ENCODE data around the gene KRTAP19-6. TPM values are rescaled to one million over a fixed set of nuclear protein-coding genes. Genes with fewer than 3 reads are reported as not detected.

The KRTAP19-6 gene, protein sequence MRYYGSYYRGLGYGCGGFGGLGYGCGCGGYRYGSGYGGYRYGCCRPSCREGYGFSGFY
- not detected in 2 replicates for total RNA-seq
- long read RNA-seq = 0 reads

DNA sequence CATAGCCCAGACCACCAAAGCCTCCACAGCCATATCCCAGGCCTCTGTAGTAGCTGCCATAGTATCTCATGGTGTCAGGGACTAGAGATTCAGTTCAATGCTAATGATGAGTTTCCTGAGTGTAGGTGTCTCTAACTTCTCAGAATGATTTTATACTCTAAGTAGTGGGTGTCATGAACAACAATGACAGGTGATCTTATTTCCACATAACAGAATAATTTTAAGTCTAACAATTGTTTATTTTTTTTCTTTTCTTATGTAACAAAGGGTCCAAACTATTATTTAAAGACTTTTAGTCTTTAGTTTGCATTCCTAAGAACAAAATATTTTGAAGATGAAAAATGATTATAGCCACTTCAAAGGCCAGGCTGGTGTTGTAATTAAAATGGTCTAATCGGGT, at the start of gene KRTAP19-6:
TSS of gene KRTAP19-6 (minus strand) at position 101 of the 400 bp plus-strand sequence. CDS start at position 70, 31 bp downstream.
- Mint-ChIP-seq H3K27ac (ENCODE audit: unreplicated experiment) (no peak within 1 kb of the TSS), H3K9me3 (ENCODE audit: unreplicated experiment) (no peaks in the 10 kb centered on the region), H3K36me3 (ENCODE audit: unreplicated experiment) (no peaks in the 10 kb centered on the region), H3K4me3 (ENCODE audit: unreplicated experiment) (no peak within 1 kb of the TSS), H3K27me3 (ENCODE audit: unreplicated experiment) (no peaks in the 10 kb centered on the region), H3K4me1 (ENCODE audit: unreplicated experiment) (no peaks in the 10 kb centered on the region)
- TF ChIP-seq, protein P1, sequence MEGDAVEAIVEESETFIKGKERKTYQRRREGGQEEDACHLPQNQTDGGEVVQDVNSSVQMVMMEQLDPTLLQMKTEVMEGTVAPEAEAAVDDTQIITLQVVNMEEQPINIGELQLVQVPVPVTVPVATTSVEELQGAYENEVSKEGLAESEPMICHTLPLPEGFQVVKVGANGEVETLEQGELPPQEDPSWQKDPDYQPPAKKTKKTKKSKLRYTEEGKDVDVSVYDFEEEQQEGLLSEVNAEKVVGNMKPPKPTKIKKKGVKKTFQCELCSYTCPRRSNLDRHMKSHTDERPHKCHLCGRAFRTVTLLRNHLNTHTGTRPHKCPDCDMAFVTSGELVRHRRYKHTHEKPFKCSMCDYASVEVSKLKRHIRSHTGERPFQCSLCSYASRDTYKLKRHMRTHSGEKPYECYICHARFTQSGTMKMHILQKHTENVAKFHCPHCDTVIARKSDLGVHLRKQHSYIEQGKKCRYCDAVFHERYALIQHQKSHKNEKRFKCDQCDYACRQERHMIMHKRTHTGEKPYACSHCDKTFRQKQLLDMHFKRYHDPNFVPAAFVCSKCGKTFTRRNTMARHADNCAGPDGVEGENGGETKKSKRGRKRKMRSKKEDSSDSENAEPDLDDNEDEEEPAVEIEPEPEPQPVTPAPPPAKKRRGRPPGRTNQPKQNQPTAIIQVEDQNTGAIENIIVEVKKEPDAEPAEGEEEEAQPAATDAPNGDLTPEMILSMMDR (IDR thresholded peaks at IDR 0.05) = no peak
- no peak for DNase-seq (ENCODE audit: extremely low spot score, unreplicated experiment)

DNA sequence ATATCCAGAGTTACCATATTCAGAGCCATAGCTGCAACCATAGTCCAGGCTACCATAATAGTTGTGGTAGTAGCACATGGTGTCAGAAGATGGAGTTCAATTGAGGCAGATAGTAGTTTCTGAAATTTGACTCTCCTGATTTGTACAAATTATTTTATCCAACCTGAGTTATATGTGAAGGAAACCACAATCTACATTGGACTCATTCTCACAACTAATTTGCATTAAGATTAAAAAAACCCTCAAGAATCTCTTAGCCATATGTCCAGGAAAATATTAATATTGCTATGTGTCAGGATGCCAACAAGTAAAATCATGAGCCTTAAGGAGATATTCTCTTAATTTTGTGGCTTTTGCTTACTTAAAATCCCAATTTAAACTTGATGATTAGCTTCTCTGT, 48.6 kb upstream of the KRTAP19-6 start, which contains the start of gene KRTAP22-2:
TSS of gene KRTAP22-2 (minus strand) at position 101 of the 400 bp plus-strand sequence.
- TF ChIP-seq, protein P1 (IDR thresholded peaks at IDR 0.05) = no peak
- no peaks in the 10 kb centered on the region for H3K4me1 Mint-ChIP-seq (ENCODE audit: unreplicated experiment)
- DNase-seq (ENCODE audit: extremely low spot score, unreplicated experiment) = no peak
- H3K27ac Mint-ChIP-seq (ENCODE audit: unreplicated experiment) = no peak within 1 kb of the TSS
- no peaks in the 10 kb centered on the region for H3K9me3 Mint-ChIP-seq (ENCODE audit: unreplicated experiment)
- H3K36me3 Mint-ChIP-seq (ENCODE audit: unreplicated experiment) = no peaks in the 10 kb centered on the region
- H3K4me3 Mint-ChIP-seq (ENCODE audit: unreplicated experiment) = no peak within 1 kb of the TSS
- H3K27me3 Mint-ChIP-seq (ENCODE audit: unreplicated experiment) = no peaks in the 10 kb centered on the region

DNA sequence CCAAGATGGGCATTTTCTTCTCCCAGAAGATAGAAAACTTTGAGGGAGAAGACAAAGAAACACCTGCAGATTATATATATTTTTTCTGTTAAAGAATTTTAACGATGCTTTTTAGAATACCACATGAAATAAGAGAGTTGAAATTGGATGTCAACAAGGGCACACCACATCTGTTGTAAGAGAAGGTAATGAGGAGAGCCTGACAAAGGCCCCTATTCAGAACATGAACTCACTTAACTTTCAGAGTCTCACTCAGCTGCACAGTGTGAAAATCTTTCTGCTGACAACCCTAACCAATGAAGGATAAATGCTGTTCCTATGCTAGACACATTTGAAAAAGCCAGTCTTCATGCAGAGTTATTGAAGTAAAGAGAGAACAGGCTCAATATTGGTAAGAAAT, 41.2 kb upstream of the KRTAP19-6 start:
- H3K4me1 Mint-ChIP-seq (ENCODE audit: unreplicated experiment) = no peaks in the 10 kb centered on the region
- no peak overlapping the region for H3K4me3 Mint-ChIP-seq (ENCODE audit: unreplicated experiment)

DNA sequence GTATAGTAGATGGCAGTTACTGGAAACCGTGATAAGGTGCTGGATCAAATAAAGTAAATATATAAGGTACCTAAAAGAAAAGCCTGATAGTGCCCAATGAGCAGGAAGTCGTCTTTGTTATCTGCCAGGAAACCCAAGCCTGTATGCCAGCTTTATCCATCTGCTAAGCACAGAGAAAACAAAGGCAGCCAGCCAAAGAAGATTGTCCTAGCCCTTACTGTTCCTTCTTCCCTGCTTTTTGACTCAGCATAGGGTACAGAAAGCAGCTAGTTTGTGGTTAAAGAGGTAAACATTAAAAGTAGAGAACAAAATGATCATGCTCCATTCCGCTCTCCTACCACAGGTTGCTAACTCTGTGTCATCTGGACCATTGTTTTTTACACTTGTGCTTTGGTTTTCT, 38.5 kb upstream of the KRTAP19-6 start:
- Mint-ChIP-seq H3K36me3 (ENCODE audit: unreplicated experiment) (no peaks in the 10 kb centered on the region), H3K27ac (ENCODE audit: unreplicated experiment) (no peak overlapping the region), H3K27me3 (ENCODE audit: unreplicated experiment) (no peaks in the 10 kb centered on the region), H3K4me3 (ENCODE audit: unreplicated experiment) (no peak overlapping the region), H3K4me1 (ENCODE audit: unreplicated experiment) (no peaks in the 10 kb centered on the region), H3K9me3 (ENCODE audit: unreplicated experiment) (no peaks in the 10 kb centered on the region)
- DNase-seq (ENCODE audit: extremely low spot score, unreplicated experiment) = no peak
- TF ChIP-seq, protein P1 (IDR thresholded peaks at IDR 0.05) = no peak

More for the DNA sequence above, 41.2 kb upstream of the KRTAP19-6 start:
- no peak overlapping the region for H3K27ac Mint-ChIP-seq (ENCODE audit: unreplicated experiment)
- TF ChIP-seq, protein P1 (IDR thresholded peaks at IDR 0.05) = no peak
- no peaks in the 10 kb centered on the region for H3K27me3 Mint-ChIP-seq (ENCODE audit: unreplicated experiment)
- no peaks in the 10 kb centered on the region for H3K9me3 Mint-ChIP-seq (ENCODE audit: unreplicated experiment)
- no peak for DNase-seq (ENCODE audit: extremely low spot score, unreplicated experiment)
- H3K36me3 Mint-ChIP-seq (ENCODE audit: unreplicated experiment) = no peaks in the 10 kb centered on the region

DNA sequence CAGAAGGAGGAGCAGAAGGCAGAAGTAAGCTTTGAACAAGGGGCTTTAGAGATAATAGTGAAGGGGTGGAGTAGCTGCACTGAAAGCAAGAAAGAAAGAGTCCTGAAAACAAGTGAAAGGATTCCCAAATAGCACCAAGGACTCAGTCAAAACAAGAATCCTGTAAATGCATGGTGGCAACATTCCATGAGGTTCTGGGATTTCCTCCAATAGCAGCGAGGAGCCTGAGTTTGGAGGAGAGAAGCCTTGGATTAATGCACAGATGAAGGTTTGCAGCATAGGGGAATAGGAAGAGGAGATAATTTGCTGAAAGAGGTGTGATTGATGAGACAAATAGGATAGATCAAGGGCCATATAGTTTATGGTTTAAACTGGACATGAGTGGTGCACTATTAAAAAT, 37.7 kb upstream of the KRTAP19-6 start:
- no peak overlapping the region for H3K27ac Mint-ChIP-seq (ENCODE audit: unreplicated experiment)
- no peak overlapping the region for H3K4me3 Mint-ChIP-seq (ENCODE audit: unreplicated experiment)
- no peaks in the 10 kb centered on the region for H3K9me3 Mint-ChIP-seq (ENCODE audit: unreplicated experiment)
- H3K4me1 Mint-ChIP-seq (ENCODE audit: unreplicated experiment) = no peaks in the 10 kb centered on the region
- H3K36me3 Mint-ChIP-seq (ENCODE audit: unreplicated experiment) = no peaks in the 10 kb centered on the region
- DNase-seq (ENCODE audit: extremely low spot score, unreplicated experiment) = no peak
- TF ChIP-seq, protein P1 (IDR thresholded peaks at IDR 0.05) = no peak
- H3K27me3 Mint-ChIP-seq (ENCODE audit: unreplicated experiment) = no peaks in the 10 kb centered on the region

Data from osteocyte (in vitro differentiated cells).